UCSD-AML1 (cell line): ENCODE results near the gene ZNF146.
"Not testable (repeated sequence)": the region's sequence is repeated elsewhere in the genome, so short reads cannot be mapped to it uniquely, and the experiment has no call there.

Experiments
- DNase-seq: peaks from one replicate; lab custom pipeline; 2025; ENCODE audit not compliant: unreplicated experiment; lab: John Stamatoyannopoulos, UW

Gene ZNF146

DNA sequence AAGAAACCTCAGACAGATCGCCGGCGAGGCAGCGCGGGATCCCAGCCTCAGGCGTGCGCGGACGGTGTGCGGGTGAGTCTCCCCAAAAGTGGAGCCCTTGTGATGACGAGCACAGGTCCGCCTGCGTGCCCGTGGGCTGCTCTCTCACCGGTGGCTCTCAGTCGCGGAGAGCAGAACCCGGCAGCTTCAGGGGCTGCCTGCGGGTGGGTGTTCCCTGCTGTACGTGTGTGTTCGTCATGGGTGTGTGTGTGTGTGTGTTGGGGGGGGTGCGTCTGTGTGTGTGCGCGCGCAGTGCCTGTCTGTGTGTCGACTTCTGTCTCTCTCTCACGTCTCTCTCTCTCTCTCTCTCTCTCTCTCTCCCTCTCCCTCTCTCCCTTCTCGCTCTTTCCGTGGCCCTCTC is 54.4 kb downstream of the ZNF146 start:
- DNase-seq: not testable (repeated sequence)
